Measurements from ENCODE around the gene AGPAT3. TPM values are rescaled to one million over a fixed set of nuclear protein-coding genes. Genes with fewer than 3 reads are reported as not detected.

The AGPAT3 gene
- 51.2 and 63.9 TPM in 2 replicates for total RNA-seq
- polyA plus RNA-seq = 31.7 and 41.0 TPM in 2 replicates

GRCh38 chr21:43864962-43865539 lies at the start of gene AGPAT3:
Gene AGPAT3, plus strand, starts transcription at chr21:43865223. Its CDS starts 94,459 bp downstream, at chr21:43959682.
- Histone ChIP-seq H3K9me3 (ENCODE audit: low read depth) (no peaks in the 10 kb centered on the region), H3K4me3 (peak within 1 kb of the TSS; percentile 91), H3K4me2 (peak within 1 kb of the TSS; percentile 99), H3K27ac (peak within 1 kb of the TSS; percentile 95), H3K9me2 (replicated peaks; ENCODE audit: insufficient read depth) (no peaks in the 10 kb centered on the region), H3K36me3 (replicated peaks; ENCODE audit: insufficient read depth, low read depth) (no peaks in the 10 kb centered on the region), H4K20me1 (ENCODE audit: insufficient read depth, poor library complexity, severe bottlenecking) (peaks cover 17% of the 10 kb centered on the region), H3K27me3 (no peaks in the 10 kb centered on the region), H3K79me2 (peaks cover 45% of the 10 kb centered on the region), H2AFZ (peak within 1 kb of the TSS; percentile 60), H3K4me1 (ENCODE audit: insufficient read depth) (peaks cover 24% of the 10 kb centered on the region)
- WGBS (ENCODE audit: low lambda C conversion rate, missing lambda C conversion rate) = 3% methylated on average over 8 of the region's 102 CpGs
- TF ChIP-seq EZH2 (IDR thresholded peaks at IDR 0.05; ENCODE audit: borderline replicate concordance) = no peak
- no peak for TF ChIP-seq CTCF (IDR thresholded peaks at IDR 0.05; ENCODE audit: poor library complexity)
- no peak for TF ChIP-seq EZH2phosphoT487 (IDR thresholded peaks at IDR 0.05; ENCODE audit: low read depth, severe bottlenecking, unreplicated experiment)
- DNase-seq (ENCODE audit: low spot score) = peak; percentile 67

GRCh38 chr21:43815991-43816390 lies 49.0 kb upstream of the AGPAT3 start:
- H3K27ac ChIP-seq = no peak overlapping the region
- TF ChIP-seq EZH2 (IDR thresholded peaks at IDR 0.05; ENCODE audit: borderline replicate concordance) = no peak
- TF ChIP-seq CTCF (IDR thresholded peaks at IDR 0.05; ENCODE audit: poor library complexity) = no peak
- no peak for TF ChIP-seq EZH2phosphoT487 (IDR thresholded peaks at IDR 0.05; ENCODE audit: low read depth, severe bottlenecking, unreplicated experiment)
- DNase-seq (ENCODE audit: low spot score) = no peak
- no peak overlapping the region for H2AFZ ChIP-seq
- H3K36me3 ChIP-seq (replicated peaks; ENCODE audit: insufficient read depth, low read depth) = no peaks in the 10 kb centered on the region
- no peaks in the 10 kb centered on the region for H3K79me2 ChIP-seq
- no peaks in the 10 kb centered on the region for H3K27me3 ChIP-seq
- no peaks in the 10 kb centered on the region for H3K9me2 ChIP-seq (replicated peaks; ENCODE audit: insufficient read depth)
- no peak overlapping the region for H3K4me3 ChIP-seq
- H3K4me2 ChIP-seq = no peak overlapping the region
- no peaks in the 10 kb centered on the region for H3K4me1 ChIP-seq (ENCODE audit: insufficient read depth)
- WGBS (ENCODE audit: low lambda C conversion rate, missing lambda C conversion rate) = 92% methylated on average over 14 of the region's 15 CpGs
- H3K9me3 ChIP-seq (ENCODE audit: low read depth) = no peaks in the 10 kb centered on the region
- no peaks in the 10 kb centered on the region for H4K20me1 ChIP-seq (ENCODE audit: insufficient read depth, poor library complexity, severe bottlenecking)

- Histone ChIP-seq H3K4me2 (no peak overlapping the region), H3K9me2 (replicated peaks; ENCODE audit: insufficient read depth) (no peaks in the 10 kb centered on the region), H3K27me3 (no peaks in the 10 kb centered on the region), H3K4me1 (ENCODE audit: insufficient read depth) (no peaks in the 10 kb centered on the region), H3K36me3 (replicated peaks; ENCODE audit: insufficient read depth, low read depth) (no peaks in the 10 kb centered on the region), H3K79me2 (no peaks in the 10 kb centered on the region), H3K4me3 (no peak overlapping the region), H3K27ac (no peak overlapping the region), H4K20me1 (ENCODE audit: insufficient read depth, poor library complexity, severe bottlenecking) (no peaks in the 10 kb centered on the region), H2AFZ (no peak overlapping the region), H3K9me3 (ENCODE audit: low read depth) (no peaks in the 10 kb centered on the region)
- no peak for DNase-seq (ENCODE audit: low spot score)
- TF ChIP-seq EZH2phosphoT487 (IDR thresholded peaks at IDR 0.05; ENCODE audit: low read depth, severe bottlenecking, unreplicated experiment) (no peak), EZH2 (IDR thresholded peaks at IDR 0.05; ENCODE audit: borderline replicate concordance) (no peak), CTCF (IDR thresholded peaks at IDR 0.05; ENCODE audit: poor library complexity) (no peak)
- 86% methylated on average over 13 of the region's 14 CpGs for WGBS (ENCODE audit: low lambda C conversion rate, missing lambda C conversion rate)
Observed at GRCh38 chr21:43816611-43817071, 48.4 kb upstream of the AGPAT3 start.

All from hepatocyte (in vitro differentiated cells).